Chondrocyte (in vitro differentiated cells): ENCODE measurements around the gene PLAC9. TPM values are rescaled to one million over a fixed set of nuclear protein-coding genes. Genes with fewer than 3 reads are reported as not detected.

Source experiments
- DNase-seq: peaks from one replicate; pipeline ENCODE4 v3.0.0; 2021; ENCODE audit warnings: mixed read lengths, low spot score
- H3K27ac Mint-ChIP-seq: one replicate; pipeline ENCODE4 v1.8.0; 2021; ENCODE audit warnings: mild to moderate bottlenecking, moderate library complexity, mixed read lengths; ENCODE audit not compliant: unreplicated experiment
- H3K27me3 Mint-ChIP-seq: 2 replicates; pipeline ENCODE4 v1.8.0; 2021; ENCODE audit warnings: low read depth, mixed read lengths
- H3K36me3 Mint-ChIP-seq: 2 replicates; pipeline ENCODE4 v1.8.0; 2021; ENCODE audit warnings: low read depth, mixed read lengths
- H3K4me1 Mint-ChIP-seq: 2 replicates; pipeline ENCODE4 v1.8.0; 2021; ENCODE audit warnings: low read depth, mild to moderate bottlenecking, mixed read lengths
- H3K4me3 Mint-ChIP-seq: one replicate; pipeline ENCODE4 v1.8.0; 2021; ENCODE audit warnings: mild to moderate bottlenecking, moderate library complexity, mixed read lengths; ENCODE audit not compliant: unreplicated experiment
- H3K9me3 Mint-ChIP-seq: 2 replicates; pipeline ENCODE4 v1.8.0; 2021; ENCODE audit warnings: low read depth, mixed read lengths
- CTCF ChIP-seq: fragments of 200-600 bp; sonication (generic); IDR thresholded peaks from 2 replicates; pipeline ENCODE4 v1.5.0; 2021; ENCODE audit warnings: antibody characterized with exemption, mild to moderate bottlenecking, moderate library complexity
- total RNA-seq: library from RNA; stranded (reverse); gene quantifications from 3 replicates; pipeline ENCODE4 v1.2.1, GENCODE V29; 2021

The PLAC9 gene
- total RNA-seq, 1 donor from 2014 or later: 193 TPM

GRCh38 chr10:80167471-80168161 lies 35.1 kb downstream of the PLAC9 start:
- no peaks in the 10 kb centered on the region for H3K27me3 Mint-ChIP-seq
- H3K9me3 Mint-ChIP-seq: no peaks in the 10 kb centered on the region
- peaks cover 37% of the 10 kb centered on the region for H3K36me3 Mint-ChIP-seq
- DNase-seq: peak; percentile 75
- H3K4me3 Mint-ChIP-seq: no peak overlapping the region
- H3K27ac Mint-ChIP-seq: no peak overlapping the region
- no peak for TF ChIP-seq CTCF
- H3K4me1 Mint-ChIP-seq: peaks cover 28% of the 10 kb centered on the region

DNA sequence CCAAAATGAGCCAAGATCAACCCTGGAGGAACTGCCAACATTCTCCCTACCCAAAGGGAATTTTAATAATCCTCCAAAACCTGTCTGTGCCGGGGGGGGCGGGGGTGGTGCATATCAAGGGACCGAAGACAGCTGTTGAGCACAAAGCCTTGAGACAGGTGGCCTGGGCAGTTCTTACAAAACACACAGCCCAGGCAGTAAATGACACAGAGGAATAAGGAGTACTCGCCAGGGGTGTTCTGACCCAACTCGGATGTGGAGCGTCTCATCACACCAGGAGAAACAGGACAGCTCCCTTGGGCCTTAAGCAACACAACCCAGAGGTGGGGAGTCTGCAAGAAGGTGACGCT lies 35.6 kb downstream of the PLAC9 start:
- no peak overlapping the region for H3K27ac Mint-ChIP-seq
- H3K4me1 Mint-ChIP-seq: peaks cover 28% of the 10 kb centered on the region
- H3K27me3 Mint-ChIP-seq: no peaks in the 10 kb centered on the region

DNA sequence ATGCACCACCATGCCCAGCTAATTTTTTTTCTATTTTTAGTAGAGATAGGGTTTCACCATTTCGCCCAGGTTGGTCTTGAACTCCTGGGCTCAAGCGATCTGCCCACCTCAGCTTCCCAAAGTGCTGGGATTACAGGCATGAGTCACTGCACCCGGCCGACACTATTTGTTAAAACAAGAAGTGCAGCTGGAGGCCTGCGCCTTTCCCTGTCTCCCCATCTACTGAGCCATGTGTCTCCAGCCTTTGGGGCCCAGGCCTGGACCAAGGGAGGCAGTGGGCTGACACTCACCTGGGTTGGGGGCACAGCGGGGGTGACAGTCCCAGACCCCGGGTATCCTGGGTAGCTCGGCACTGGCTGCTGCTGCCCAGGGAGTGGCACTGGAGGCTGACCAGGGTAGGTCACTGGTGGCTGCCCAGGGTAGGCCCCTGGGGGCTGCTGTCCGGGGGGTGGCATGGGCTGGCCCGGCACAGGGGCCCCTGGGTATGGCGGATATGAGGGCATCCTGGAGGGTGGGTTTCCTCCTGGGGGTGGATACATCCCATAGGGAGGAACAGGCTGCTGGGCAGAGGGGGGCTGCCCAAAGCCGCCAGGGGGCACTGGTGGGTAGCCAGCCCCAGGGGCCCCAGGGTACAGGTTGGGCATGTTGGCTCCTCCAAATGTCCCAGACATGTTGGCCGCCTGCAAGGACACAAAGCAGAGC lies 36.3 kb downstream of the PLAC9 start:
- DNase-seq: no peak
- TF ChIP-seq CTCF: peak; percentile 33
- Mint-ChIP-seq H3K27ac (no peak overlapping the region), H3K36me3 (peaks cover 27% of the 10 kb centered on the region), H3K27me3 (no peaks in the 10 kb centered on the region), H3K4me3 (no peak overlapping the region), H3K4me1 (peaks cover 22% of the 10 kb centered on the region), H3K9me3 (no peaks in the 10 kb centered on the region)

More for the DNA sequence above, 35.6 kb downstream of the PLAC9 start:
- TF ChIP-seq CTCF: no peak
- no peak overlapping the region for H3K4me3 Mint-ChIP-seq
- DNase-seq: peak; percentile 2
- H3K9me3 Mint-ChIP-seq: no peaks in the 10 kb centered on the region
- peaks cover 34% of the 10 kb centered on the region for H3K36me3 Mint-ChIP-seq

DNA sequence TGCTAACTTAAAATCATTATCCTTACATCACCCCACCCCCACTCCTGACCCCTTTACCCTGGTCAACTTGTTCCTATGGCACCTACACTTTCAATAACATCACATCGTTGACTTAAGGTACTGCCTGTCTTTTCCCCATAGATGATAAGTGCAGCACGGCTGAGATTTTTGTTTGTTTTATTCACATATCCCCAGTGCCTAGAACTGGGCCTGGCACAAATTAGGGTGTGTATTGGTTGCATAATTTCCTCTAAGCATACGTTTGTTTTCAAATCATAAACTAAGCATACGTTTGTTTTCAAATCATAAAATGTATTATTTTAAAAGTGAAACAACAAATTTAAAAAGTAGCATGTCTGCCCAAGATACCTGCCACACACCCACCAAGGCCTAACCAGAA lies 37.5 kb downstream of the PLAC9 start:
- TF ChIP-seq CTCF: no peak
- Mint-ChIP-seq H3K4me3 (no peak overlapping the region), H3K9me3 (no peaks in the 10 kb centered on the region), H3K27me3 (no peaks in the 10 kb centered on the region), H3K36me3 (peaks cover 23% of the 10 kb centered on the region), H3K4me1 (peaks cover 18% of the 10 kb centered on the region), H3K27ac (no peak overlapping the region)
- no peak for DNase-seq

- no peaks in the 10 kb centered on the region for H3K27me3 Mint-ChIP-seq
- H3K4me3 Mint-ChIP-seq: no peak overlapping the region
- H3K9me3 Mint-ChIP-seq: no peaks in the 10 kb centered on the region
- DNase-seq: no peak
- H3K36me3 Mint-ChIP-seq: peaks cover 21% of the 10 kb centered on the region
- peaks cover 17% of the 10 kb centered on the region for H3K4me1 Mint-ChIP-seq
- no peak overlapping the region for H3K27ac Mint-ChIP-seq
- TF ChIP-seq CTCF: no peak
Observed at GRCh38 chr10:80170641-80171040, 38.1 kb downstream of the PLAC9 start.
